HCT116 (cell line): ENCODE data around the gene SSNA1.

Experiments
- CEBPB ChIP-seq: IDR thresholded peaks from 2 replicates; pipeline ENCODE4 v1.6.1; 2012; ENCODE audit warnings: low read depth
- CTCF ChIP-seq, 3 experiments: fragments of 200-600 bp in 1 of 3; sonication (generic) in 1 of 3; IDR thresholded peaks in 2 of 3; conservative IDR thresholded peaks in 1 of 3; 2 replicates each; pipeline ENCODE4 v1.5.1; 2012 to 2017; ENCODE audit warnings: low read depth in 2 of 3, low read length in 2 of 3, antibody characterized with exemption in 1 of 3, borderline replicate concordance in 1 of 3, control low read depth in 1 of 3, mild to moderate bottlenecking in 1 of 3, mixed read lengths in 1 of 3, mixed run types in 1 of 3, moderate library complexity in 1 of 3; ENCODE audit not compliant: insufficient read depth in 1 of 3
- ELF1 ChIP-seq: IDR thresholded peaks from 2 replicates; pipeline ENCODE4 v1.6.1; 2012; ENCODE audit warnings: low read depth, borderline replicate concordance
- SIN3A ChIP-seq: IDR thresholded peaks from 2 replicates; pipeline ENCODE4 v1.6.1; 2012; ENCODE audit warnings: low read depth

GRCh38 chr9:137231372-137232039, 43.0 kb downstream of the SSNA1 start:
- no peak for TF ChIP-seq CTCF (IDR thresholded peaks at IDR 0.05 in 2 of 3, conservative IDR thresholded peaks at IDR 0.05 in 1 of 3; ENCODE audit: borderline replicate concordance in 1 of 3, insufficient read depth in 1 of 3, low read depth in 2 of 3, low read length in 2 of 3)
- TF ChIP-seq CEBPB = no peak
- TF ChIP-seq SIN3A = no peak
- TF ChIP-seq ELF1 = no peak
